H1 (cell line): Measurements from ENCODE around the gene CELF4. TPM values are rescaled to one million over a fixed set of nuclear protein-coding genes. Genes with fewer than 3 reads are reported as not detected.

Experiments used
- CTCF ChIA-PET: fragments of 300-600 bp; sonication (Branson Sonifier 250); formaldehyde crosslinking; loops from one replicate; lab custom pipeline; 2021; ENCODE audit not compliant: partially characterized antibody; lab: Charles Lee
- POLR2A ChIA-PET: fragments of 300-600 bp; sonication (Branson Sonifier 250); formaldehyde crosslinking; loops from one replicate; lab custom pipeline; 2021; ENCODE audit warnings: inconsistent platforms; ENCODE audit not compliant: partially characterized antibody; lab: Charles Lee
- DNase-seq, 2 experiments: peaks; one replicate each; pipeline versions ENCODE4 v3.0.0 to v3.0.0-alpha.2; 2010 to 2022; ENCODE audit warnings: low spot score in 2 of 2, low read depth in 1 of 2, mixed read lengths in 1 of 2
- FAIRE-seq: peaks from 2 replicates; lab custom pipeline; 2011; peaks lifted over from hg19 to GRCh38; lab: Jason Lieb, UNC
- H2AFZ ChIP-seq: 2 replicates; pipeline ENCODE4 v1.8.1; 2012; ENCODE audit warnings: low read length, inconsistent platforms
- H2AK5ac ChIP-seq: 2 replicates; pipeline ENCODE4 v1.6.1; 2013; ENCODE audit warnings: low read depth, low read length
- H2BK120ac ChIP-seq: replicated peaks from 2 replicates; pipeline ENCODE3; 2013; ENCODE audit warnings: low read depth, low read length, inconsistent platforms
- H2BK12ac ChIP-seq: 2 replicates; pipeline ENCODE4 v1.6.1; 2013; ENCODE audit warnings: low read depth, low read length
- H2BK15ac ChIP-seq: 2 replicates; pipeline ENCODE4 v1.6.1; 2013; ENCODE audit warnings: low read length
- H2BK20ac ChIP-seq: 2 replicates; pipeline ENCODE4 v1.6.1; 2013; ENCODE audit warnings: low read length
- H2BK5ac ChIP-seq: 2 replicates; pipeline ENCODE4 v1.6.1; 2013; ENCODE audit warnings: low read depth, low read length
- H3K14ac ChIP-seq: 2 replicates; pipeline ENCODE4 v1.6.1; 2013; ENCODE audit warnings: inconsistent platforms; ENCODE audit not compliant: insufficient read length
- H3K18ac ChIP-seq: 2 replicates; pipeline ENCODE4 v1.6.1; 2013; ENCODE audit warnings: low read length; ENCODE audit errors: extremely low read depth
- H3K23ac ChIP-seq: 2 replicates; pipeline ENCODE4 v1.6.1; 2013; ENCODE audit warnings: inconsistent platforms; ENCODE audit not compliant: insufficient read length
- H3K23me2 ChIP-seq: 2 replicates; pipeline ENCODE4 v1.6.1; 2013; ENCODE audit warnings: low read depth, low read length
- H3K27ac ChIP-seq: 2 replicates; pipeline ENCODE4 v1.6.1; 2011; ENCODE audit warnings: low read depth, low read length, inconsistent platforms
- H3K27me3 ChIP-seq, 4 experiments: replicated peaks in 1 of 4; 1 replicate in 1 of 4; 2 replicates in 3 of 4; pipeline versions ENCODE4 v1.6.1 to v1.8.1; 2011 to 2013; ENCODE audit warnings: low read length in 3 of 4, mild to moderate bottlenecking in 3 of 4, inconsistent platforms in 2 of 4, mixed read lengths in 2 of 4, moderate library complexity in 1 of 4; ENCODE audit not compliant: control insufficient read depth in 3 of 4, insufficient read depth in 3 of 4; ENCODE audit errors: extremely low read depth in 1 of 4
- H3K36me3 ChIP-seq, 4 experiments: 2 replicates each; pipeline versions ENCODE4 v1.6.1 to v1.8.1; 2011 to 2013; ENCODE audit warnings: mild to moderate bottlenecking in 4 of 4, low read length in 3 of 4, moderate library complexity in 2 of 4, control low read depth in 1 of 4, inconsistent platforms in 1 of 4; ENCODE audit not compliant: insufficient read depth in 4 of 4, control insufficient read depth in 2 of 4
- H3K4ac ChIP-seq: replicated peaks from 2 replicates; pipeline ENCODE3; 2013; ENCODE audit warnings: low read length, low read depth, mixed read lengths, inconsistent platforms; ENCODE audit not compliant: insufficient read length
- H3K4me1 ChIP-seq, 4 experiments: replicated peaks in 1 of 4; 1 replicate in 1 of 4; 2 replicates in 3 of 4; pipeline versions ENCODE4 v1.6.1 to v1.8.1; 2011 to 2013; ENCODE audit warnings: low read length in 3 of 4, inconsistent platforms in 2 of 4, mixed read lengths in 1 of 4; ENCODE audit not compliant: insufficient read depth in 4 of 4, control insufficient read depth in 3 of 4
- H3K4me2 ChIP-seq, 2 experiments: 2 replicates each; pipeline versions ENCODE4 v1.6.1 to v1.8.1; 2011 to 2013; ENCODE audit warnings: low read depth in 2 of 2, low read length in 2 of 2, control low read depth in 1 of 2, inconsistent platforms in 1 of 2, mild to moderate bottlenecking in 1 of 2; ENCODE audit not compliant: insufficient read depth in 1 of 2
- H3K4me3 ChIP-seq, 4 experiments: fragments of 200-600, 300-600 bp in 1 of 4; sonication (generic), shearing (Covaris generic), sonication (Bioruptor Twin) in 1 of 4; 2 replicates each; pipeline versions ENCODE4 v1.5.1 to v1.8.1; 2011 to 2016; ENCODE audit warnings: low read length in 4 of 4, low read depth in 3 of 4, control low read depth in 2 of 4, inconsistent platforms in 2 of 4, mild to moderate bottlenecking in 2 of 4, mixed read lengths in 1 of 4, moderate library complexity in 1 of 4; ENCODE audit not compliant: insufficient read depth in 2 of 4; ENCODE audit errors: extremely low read depth in 1 of 4
- H3K56ac ChIP-seq: replicated peaks from 2 replicates; pipeline ENCODE3; 2013; ENCODE audit warnings: low read depth, mild to moderate bottlenecking, mixed read lengths, low read length, inconsistent platforms; ENCODE audit not compliant: insufficient read length
- H3K79me1 ChIP-seq: 2 replicates; pipeline ENCODE4 v1.6.1; 2013; ENCODE audit warnings: low read depth, low read length, control low read depth
- H3K79me2 ChIP-seq, 2 experiments: 2 replicates each; pipeline versions ENCODE4 v1.6.1 to v1.8.1; 2012 to 2013; ENCODE audit warnings: low read length in 2 of 2, mild to moderate bottlenecking in 2 of 2, inconsistent platforms in 1 of 2; ENCODE audit not compliant: insufficient read depth in 2 of 2, control insufficient read depth in 1 of 2
- H3K9ac ChIP-seq, 4 experiments: replicated peaks in 1 of 4; 1 replicate in 1 of 4; 2 replicates in 3 of 4; pipeline versions ENCODE4 v1.6.1 to v1.8.1; 2011 to 2013; ENCODE audit warnings: low read depth in 3 of 4, low read length in 3 of 4, control low read depth in 2 of 4, mild to moderate bottlenecking in 2 of 4, moderate library complexity in 2 of 4, inconsistent platforms in 1 of 4; ENCODE audit errors: extremely low read depth in 1 of 4
- H3K9me3 ChIP-seq, 2 experiments: 2 replicates each; pipeline versions ENCODE4 v1.6.1 to v1.8.1; 2012 to 2013; ENCODE audit warnings: mild to moderate bottlenecking in 2 of 2, moderate library complexity in 2 of 2, control low read depth in 1 of 2, inconsistent platforms in 1 of 2, low read depth in 1 of 2, low read length in 1 of 2, mixed read lengths in 1 of 2; ENCODE audit not compliant: insufficient read depth in 2 of 2
- H4K20me1 ChIP-seq, 2 experiments: replicated peaks in 1 of 2; 2 replicates each; pipeline versions ENCODE3 to v1.8.1; 2011 to 2013; ENCODE audit warnings: inconsistent platforms in 2 of 2, low read length in 2 of 2, mild to moderate bottlenecking in 1 of 2; ENCODE audit not compliant: insufficient read depth in 2 of 2, control insufficient read depth in 1 of 2
- H4K5ac ChIP-seq: 2 replicates; pipeline ENCODE4 v1.6.1; 2013; ENCODE audit warnings: low read length, low read depth, mixed read lengths, inconsistent platforms; ENCODE audit not compliant: insufficient read length
- H4K8ac ChIP-seq: 2 replicates; pipeline ENCODE4 v1.8.0; 2013; ENCODE audit warnings: mild to moderate bottlenecking, moderate library complexity, low read length, inconsistent platforms; ENCODE audit not compliant: insufficient read depth; ENCODE audit errors: extremely low read depth
- H4K91ac ChIP-seq: replicated peaks from 2 replicates; pipeline ENCODE3; 2013; ENCODE audit warnings: low read length, mixed read lengths, inconsistent platforms; ENCODE audit not compliant: insufficient read length
- ASH2L ChIP-seq: fragments of 200-600, 300-600 bp; sonication (generic); IDR thresholded peaks from one replicate; pipeline ENCODE4 v1.7.1; 2017; ENCODE audit warnings: low read length
- ATF3 ChIP-seq: IDR thresholded peaks from 2 replicates; pipeline ENCODE4 v1.6.1; 2011; ENCODE audit warnings: low read depth, mild to moderate bottlenecking, low read length; ENCODE audit not compliant: insufficient read depth
- CHD1 ChIP-seq: IDR thresholded peaks from 2 replicates; pipeline ENCODE4 v1.6.1; 2012; ENCODE audit warnings: low read depth, low read length, improper control_type of control experiment
- CTCF ChIP-seq, 3 experiments: IDR thresholded peaks; 1 replicate in 2 of 3; 2 replicates in 1 of 3; pipeline versions ENCODE4 v1.5.1 to v1.6.1; 2011; ENCODE audit warnings: low read length in 3 of 3, mild to moderate bottlenecking in 3 of 3, inconsistent platforms in 2 of 3, low read depth in 1 of 3, moderate library complexity in 1 of 3; ENCODE audit not compliant: insufficient read depth in 1 of 3; ENCODE audit errors: control extremely low read depth in 1 of 3
- KDM5A ChIP-seq: fragments of 200-600 bp; IDR thresholded peaks from 2 replicates; pipeline ENCODE4 v1.7.1; 2012; ENCODE audit warnings: mild to moderate bottlenecking, low read length, inconsistent platforms, mixed read lengths
- MAFK ChIP-seq: IDR thresholded peaks from 2 replicates; pipeline ENCODE4 v1.6.1; 2012; ENCODE audit warnings: low read depth, mild to moderate bottlenecking, improper control_type of control experiment, low read length
- RAD21 ChIP-seq, 2 experiments: IDR thresholded peaks in 1 of 2; conservative IDR thresholded peaks in 1 of 2; 2 replicates each; pipeline ENCODE4 v1.6.1; 2011; ENCODE audit warnings: low read depth in 2 of 2, low read length in 2 of 2, improper control_type of control experiment in 1 of 2, inconsistent platforms in 1 of 2, mild to moderate bottlenecking in 1 of 2, moderate library complexity in 1 of 2
- RFX5 ChIP-seq: IDR thresholded peaks from 2 replicates; pipeline ENCODE4 v1.6.1; 2011; ENCODE audit warnings: low read depth, low read length, improper control_type of control experiment, borderline replicate concordance
- SP2 ChIP-seq: IDR thresholded peaks from 2 replicates; pipeline ENCODE4 v1.6.1; 2012; ENCODE audit warnings: mild to moderate bottlenecking, low read length, inconsistent platforms
- TBP ChIP-seq: IDR thresholded peaks from 2 replicates; pipeline ENCODE4 v1.6.1; 2011; ENCODE audit warnings: low read depth, low read length, improper control_type of control experiment
- WGBS, 2 experiments: shearing (Covaris generic) in 1 of 2; methylation state at CpG; one replicate each; pipeline versions ENCODE4 v1.1.6 to v1.1.7; 2013 to 2015; ENCODE audit warnings: low lambda C conversion rate in 2 of 2, mixed read lengths in 2 of 2, inconsistent platforms in 1 of 2, low coverage in 1 of 2, missing lambda C conversion rate in 1 of 2; ENCODE audit not compliant: insufficient replicate concordance in 2 of 2, insufficient coverage in 1 of 2, insufficient read length in 1 of 2; ENCODE audit errors: extremely low coverage in 1 of 2, missing lambda C conversion rate in 1 of 2; 5-methylcytosine and 5-hydroxymethylcytosine counted together
- polyA plus RNA-seq, 7 experiments: library from polyadenylated mRNA; depleted of rRNA in 3 of 7; stranded (reverse) in 5 of 7; unstranded in 2 of 7; fragments of >200 nt in 5 of 7; fragments of 200-250 nt in 2 of 7; gene quantifications; 1 replicate in 5 of 7; 2 replicates in 1 of 7; 4 replicates in 1 of 7; pipeline versions ENCODE4 v1.2.1 to v1.2.3, GENCODE V29; 2011 to 2013; ENCODE audit warnings: missing spikeins in 2 of 7, mixed read lengths in 2 of 7
- total RNA-seq: library from RNA; stranded (reverse); fragmentation: NEBNext Ultra II Directional; extraction: Animal tissue kit (Norgen Biotek cat#: 25700); gene quantifications from 2 replicates; pipeline ENCODE4 v1.2.1, GENCODE V29; 2021

Gene CELF4
- total and polyA plus RNA-seq, 2 of the 8 experiments (the other 6 are each of a cell fraction or from before 2014, with no cell fraction given): 1.6 to 3.4 TPM

- no peak overlapping the region for H3K23ac ChIP-seq
- no peaks in the 10 kb centered on the region for H4K20me1 ChIP-seq
- no peak overlapping the region for H2BK12ac ChIP-seq
- no peak overlapping the region for H3K27ac ChIP-seq
- FAIRE-seq: no peak
- peaks cover 5% of the 10 kb centered on the region in 2 experiments; a peak in 2 of 4 replicates for H3K9me3 ChIP-seq
- H4K8ac ChIP-seq: no peak overlapping the region
- H3K4me1 ChIP-seq: peaks cover 0 to 10% (median 7%) of the 10 kb centered on the region in 4 experiments; a peak in 3 of 7 replicates
- H3K56ac ChIP-seq: no peak overlapping the region
- no peak overlapping the region for H3K14ac ChIP-seq
- POLR2A ChIA-PET: interaction anchor here (0.5 to 0.6 kb wide), 2 partner anchors 34 to 148 kb away, joined by 3 read pairs; no protein-coding TSS in a partner anchor
- no peak overlapping the region for H4K5ac ChIP-seq
- H2AFZ ChIP-seq: no peak overlapping the region; the same call in 1 of the 2 replicates
- no peak overlapping the region for H3K4me3 ChIP-seq
- no peaks in the 10 kb centered on the region for H3K36me3 ChIP-seq
- peak overlapping the region; percentile 44 for H2BK120ac ChIP-seq
- H3K4me2 ChIP-seq: no peak overlapping the region
- H3K79me1 ChIP-seq: no peaks in the 10 kb centered on the region
- H3K9ac ChIP-seq: no peak overlapping the region
- H3K79me2 ChIP-seq: no peaks in the 10 kb centered on the region
- no peak overlapping the region for H2BK5ac ChIP-seq
- peaks cover 0 to 2% (median under 1%) of the 10 kb centered on the region in 4 experiments; a peak in 3 of 7 replicates for H3K27me3 ChIP-seq
- DNase-seq: peak in 1 of 2 experiments; percentile 41
- H4K91ac ChIP-seq: no peak overlapping the region
- no peak overlapping the region for H2BK15ac ChIP-seq
- WGBS, 2 experiments: 89% methylated on average over 2 of the region's 2 CpGs; no CpG with 5 or more reads in 1 of the 2 experiments
- H3K4ac ChIP-seq: no peak overlapping the region
- H2AK5ac ChIP-seq: no peak overlapping the region
- no peaks in the 10 kb centered on the region for H3K23me2 ChIP-seq
- H3K18ac ChIP-seq: no peak overlapping the region
- H2BK20ac ChIP-seq: no peak overlapping the region
- CTCF ChIA-PET: interaction anchor here (0.6 to 1.6 kb wide), 5 partner anchors 10 to 1063 kb away, joined by 3 to 4 read pairs (median 4); no protein-coding TSS in a partner anchor
- no peak for TF ChIP-seq KDM5A
- TF ChIP-seq ASH2L: no peak
- TF ChIP-seq RAD21 (IDR thresholded peaks at IDR 0.05 in 1 of 2, conservative IDR thresholded peaks at IDR 0.05 in 1 of 2; ENCODE audit: low read depth in 2 of 2, low read length in 2 of 2): peak; percentile 41 to 53
- TF ChIP-seq MAFK: no peak
- TF ChIP-seq CTCF (IDR thresholded peaks at IDR 0.05; ENCODE audit: control extremely low read depth in 1 of 3, insufficient read depth in 1 of 3, low read depth in 1 of 3, low read length in 3 of 3): peak; percentile 19 to 34 (median 26); a peak in 3 of 4 replicates
- no peak for TF ChIP-seq TBP
- no peak for TF ChIP-seq ATF3
- TF ChIP-seq CHD1: no peak
- no peak for TF ChIP-seq RFX5
- no peak for TF ChIP-seq SP2
These were observed 22.7 kb upstream of the CELF4 start for GRCh38 chr18:37588289-37588688.
